Psoas muscle (tissue), 8 donors: ENCODE results near the gene CFAP299. TPM values are rescaled to one million over a fixed set of nuclear protein-coding genes. Genes with fewer than 3 reads are reported as not detected.
"Not testable (repeated sequence)": the region's sequence is repeated elsewhere in the genome, so short reads cannot be mapped to it uniquely, and the experiment has no call there.

Experiments
- ATAC-seq, 4 donors: fragments of 200-7000 bp; cut with Tn5 transposase; one replicate each; pipeline ENCODE4 v1.9.1; 2020; ENCODE audit warnings: moderate library complexity in 3 of 4, mild to moderate bottlenecking in 2 of 4
- DNase-seq, 2 donors: peaks; one replicate each; pipeline ENCODE4 v3.0.0-alpha.2; 2020
- H3K27ac ChIP-seq: fragments of 200-600 bp; one replicate; pipeline ENCODE4 v1.8.0; 2022
- H3K27me3 ChIP-seq, 3 donors: fragments of 200-600 bp in 1 of 3; one replicate each; pipeline versions ENCODE4 v1.6.1 to v1.8.0; 2013 to 2022; ENCODE audit warnings: low read length in 2 of 3, mild to moderate bottlenecking in 2 of 3, moderate library complexity in 1 of 3; ENCODE audit not compliant: insufficient read depth in 3 of 3
- H3K36me3 ChIP-seq, 2 donors: fragments of 200-600 bp in 1 of 2; one replicate each; pipeline versions ENCODE4 v1.6.1 to v1.8.0; 2013 to 2022; ENCODE audit warnings: low read depth in 1 of 2, mild to moderate bottlenecking in 1 of 2, moderate library complexity in 1 of 2; ENCODE audit not compliant: insufficient read depth in 1 of 2
- H3K4me1 ChIP-seq: fragments of 200-600 bp; one replicate; pipeline ENCODE4 v1.8.0; 2022
- H3K4me3 ChIP-seq: fragments of 200-600 bp; one replicate; pipeline ENCODE4 v1.8.0; 2022; ENCODE audit warnings: mild to moderate bottlenecking
- H3K9me3 ChIP-seq: fragments of 200-600 bp; one replicate; pipeline ENCODE4 v1.8.0; 2022
- WGBS, 3 donors: extraction: QIAGEN DNeasy Blood & Tissue Kit; methylation state at CpG; one replicate each; pipeline versions ENCODE4 v1.1.6 to v1.1.7; 2013; 5-methylcytosine and 5-hydroxymethylcytosine counted together
- intact Hi-C, 2 donors: fragments of 100-400 bp; cut with DNase I; formaldehyde crosslinking; loops; one replicate each; pipeline versions ENCODE4 v1.11.0 to v1.14.2; 2022
- polyA plus RNA-seq, 3 donors: library from polyadenylated mRNA; stranded (reverse); fragments of 200-250 nt; gene quantifications; one replicate each; pipeline ENCODE4 v1.2.3, GENCODE V29; 2013
- total RNA-seq, 4 donors: library from RNA; stranded (reverse); fragmentation: NEBNext Ultra II Directional in 2 of 4; extraction: Animal tissue kit (Norgen Biotek cat#: 25700) in 2 of 4; gene quantifications; one replicate each; pipeline versions ENCODE4 v1.2.1 to v1.2.4, GENCODE V29; 2021 to 2023
- TF ChIP-seq, protein P1 (sequence below): fragments of 200-600 bp; IDR thresholded peaks from one replicate; pipeline ENCODE4 v1.8.0; 2022; ENCODE audit warnings: antibody characterized with exemption
- donor health status: healthy with polysubstance abuse.
- donor health status: DM: no; HTN: no; CAD: no; lungs with moderate emphysema.
- donor health status: Bipolar disorder and iron deficiency.
- donor health status: healthy.
- donor health status: DM: yes; HTN: yes; CAD: no.
- donor health status: DM: no; HTN: no; CAD: no.
- donor health status: DM: no; HTN: no; CAD: no.
- donor health status: DM: yes; HTN: yes; CAD: no.

Gene CFAP299
- total and polyA plus RNA-seq, 7 donors, result not detected

DNA sequence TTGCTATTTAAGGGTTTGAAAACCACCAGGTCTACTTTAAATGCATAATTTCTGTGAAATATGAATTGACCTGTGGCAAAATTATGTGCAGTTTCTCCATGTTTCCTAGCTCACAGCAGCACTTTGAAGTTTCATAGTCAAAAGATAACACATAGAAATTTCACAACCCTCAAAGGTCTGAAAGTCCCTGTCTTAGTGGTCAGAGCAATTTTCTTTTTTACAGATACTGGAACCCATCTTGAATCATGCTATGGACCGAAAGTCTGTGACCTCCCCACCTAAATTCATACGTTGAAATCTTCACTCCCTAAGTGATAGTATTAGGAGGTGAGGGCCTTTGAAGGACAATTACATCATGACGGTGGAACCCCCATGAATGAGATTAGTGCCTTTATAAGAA lies 454.6 kb downstream of the CFAP299 start:
- Histone ChIP-seq H3K27ac (no peak overlapping the region), H3K36me3 (no peaks in the 10 kb centered on the region), H3K9me3 (no peaks in the 10 kb centered on the region), H3K4me3 (no peak overlapping the region), H3K27me3 (no peaks in the 10 kb centered on the region), H3K4me1 (no peaks in the 10 kb centered on the region)
- intact Hi-C loops, result no loop called here
- TF ChIP-seq, protein P1, sequence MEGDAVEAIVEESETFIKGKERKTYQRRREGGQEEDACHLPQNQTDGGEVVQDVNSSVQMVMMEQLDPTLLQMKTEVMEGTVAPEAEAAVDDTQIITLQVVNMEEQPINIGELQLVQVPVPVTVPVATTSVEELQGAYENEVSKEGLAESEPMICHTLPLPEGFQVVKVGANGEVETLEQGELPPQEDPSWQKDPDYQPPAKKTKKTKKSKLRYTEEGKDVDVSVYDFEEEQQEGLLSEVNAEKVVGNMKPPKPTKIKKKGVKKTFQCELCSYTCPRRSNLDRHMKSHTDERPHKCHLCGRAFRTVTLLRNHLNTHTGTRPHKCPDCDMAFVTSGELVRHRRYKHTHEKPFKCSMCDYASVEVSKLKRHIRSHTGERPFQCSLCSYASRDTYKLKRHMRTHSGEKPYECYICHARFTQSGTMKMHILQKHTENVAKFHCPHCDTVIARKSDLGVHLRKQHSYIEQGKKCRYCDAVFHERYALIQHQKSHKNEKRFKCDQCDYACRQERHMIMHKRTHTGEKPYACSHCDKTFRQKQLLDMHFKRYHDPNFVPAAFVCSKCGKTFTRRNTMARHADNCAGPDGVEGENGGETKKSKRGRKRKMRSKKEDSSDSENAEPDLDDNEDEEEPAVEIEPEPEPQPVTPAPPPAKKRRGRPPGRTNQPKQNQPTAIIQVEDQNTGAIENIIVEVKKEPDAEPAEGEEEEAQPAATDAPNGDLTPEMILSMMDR, result no peak
- ATAC-seq (no peak), DNase-seq (no peak)
- 87 to 91% (median 89%) methylated on average over 3 of the region's 3 CpGs for WGBS, 3 donors

- intact Hi-C loops, H3K36me3 ChIP-seq, ATAC-seq, H3K27ac ChIP-seq, H3K4me1 ChIP-seq, H3K4me3 ChIP-seq, DNase-seq, H3K27me3 ChIP-seq: not testable (repeated sequence)
- H3K9me3 ChIP-seq, result peaks cover 11% of the 10 kb centered on the region
- 70 to 76% (median 76%) methylated on average over 1 of the region's 1 CpG for WGBS, 3 donors
Observed at GRCh38 chr4:80793660-80794059, 458.1 kb downstream of the CFAP299 start.

- Histone ChIP-seq H3K4me1 (no peaks in the 10 kb centered on the region), H3K36me3 (no peaks in the 10 kb centered on the region), H3K27me3 (peaks cover 0 to 2% (median 0%) of the 10 kb centered on the region in 3 donors), H3K27ac (no peak overlapping the region), H3K9me3 (peaks cover 11% of the 10 kb centered on the region), H3K4me3 (no peak overlapping the region)
- ATAC-seq, result no peak
- 33 to 78% (median 67%) methylated on average over 1 of the region's 1 CpG for WGBS, 3 donors
- DNase-seq, result no peak
- TF ChIP-seq, protein P1, result no peak
- intact Hi-C loops, result no loop called here
Observed at GRCh38 chr4:80798082-80798481, 462.6 kb downstream of the CFAP299 start.

DNA sequence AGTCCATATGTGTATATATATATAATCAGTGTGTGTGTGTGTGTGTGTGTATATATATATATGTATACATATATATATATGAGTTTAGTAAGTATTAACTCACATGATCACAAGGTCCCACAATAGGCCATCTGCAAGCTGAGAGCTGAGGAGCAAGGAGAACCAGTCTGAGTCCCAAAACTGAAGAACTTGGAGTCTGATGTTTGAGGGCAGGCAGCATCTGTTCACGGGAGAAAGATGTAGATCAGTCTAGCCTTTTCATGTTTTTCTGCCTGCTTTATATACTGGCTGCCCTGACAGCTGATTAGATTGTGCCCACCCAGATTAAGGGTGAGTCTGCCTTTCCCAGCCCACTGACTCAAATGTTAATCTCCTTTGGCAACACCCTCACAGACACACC lies 465.2 kb downstream of the CFAP299 start:
- H3K9me3 ChIP-seq, result peaks cover 11% of the 10 kb centered on the region
- ATAC-seq, DNase-seq, intact Hi-C loops, H3K4me1 ChIP-seq, H3K27ac ChIP-seq, H3K27me3 ChIP-seq, H3K36me3 ChIP-seq, H3K4me3 ChIP-seq: not testable (repeated sequence)
- 92 to 94% (median 94%) methylated on average over 1 of the region's 1 CpG for WGBS, 3 donors

DNA sequence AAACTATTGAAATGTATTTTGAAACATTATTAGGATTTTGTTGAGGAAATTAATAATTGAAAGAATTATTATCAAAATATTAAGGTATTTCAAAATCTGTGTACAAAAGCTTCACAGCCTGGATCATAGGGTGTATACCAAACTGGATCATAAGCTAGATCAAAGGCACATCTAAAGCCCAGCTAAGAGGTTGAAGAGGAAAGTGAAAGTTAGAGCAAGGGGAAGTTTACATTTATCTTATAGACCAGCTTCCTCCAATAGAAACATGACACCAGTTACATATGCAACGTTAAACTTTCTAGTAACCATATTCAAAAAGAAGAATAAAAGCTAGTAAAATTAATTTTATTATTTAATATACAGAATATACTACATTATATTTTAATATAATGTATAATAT lies 467.8 kb downstream of the CFAP299 start:
- no peaks in the 10 kb centered on the region for H3K9me3 ChIP-seq
- H3K27ac ChIP-seq, result no peak overlapping the region
- H3K4me1 ChIP-seq, result no peaks in the 10 kb centered on the region
- no peaks in the 10 kb centered on the region for H3K27me3 ChIP-seq
- intact Hi-C loops, result no loop called here
- WGBS, 3 donors, result 39 to 54% (median 44%) methylated on average over 1 of the region's 1 CpG
- H3K4me3 ChIP-seq, result no peak overlapping the region
- TF ChIP-seq, protein P1, result no peak
- DNase-seq, result no peak
- ATAC-seq, result no peak
- H3K36me3 ChIP-seq, result no peaks in the 10 kb centered on the region

DNA sequence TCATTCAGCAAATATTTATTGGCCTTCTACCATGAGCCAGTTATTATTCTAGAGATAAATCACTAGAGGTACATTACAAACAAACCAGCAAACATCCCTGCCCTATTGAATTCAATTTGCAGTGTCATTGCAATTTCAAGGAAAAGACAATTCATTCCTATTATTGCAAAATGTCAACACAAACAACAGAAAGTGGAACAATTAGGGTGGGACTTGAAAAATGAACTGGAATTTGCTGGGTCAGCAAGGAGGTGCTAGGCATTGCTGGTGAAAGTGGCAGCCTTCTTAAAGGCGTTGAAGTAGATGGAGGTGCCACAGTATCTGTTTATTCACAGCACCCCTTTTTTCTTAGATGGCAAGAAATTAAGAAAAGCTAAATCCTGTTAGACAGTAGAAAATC lies 470.9 kb downstream of the CFAP299 start:
- TF ChIP-seq, protein P1, result no peak
- intact Hi-C loops, result no loop called here
- H3K27ac ChIP-seq, result no peak overlapping the region
- no peaks in the 10 kb centered on the region for H3K9me3 ChIP-seq
- H3K4me1 ChIP-seq, result no peaks in the 10 kb centered on the region
- no peak overlapping the region for H3K4me3 ChIP-seq
- WGBS, 3 donors, result 78 to 89% (median 82%) methylated on average over 1 of the region's 1 CpG
- DNase-seq (no peak), ATAC-seq (no peak)
- no peaks in the 10 kb centered on the region for H3K27me3 ChIP-seq
- H3K36me3 ChIP-seq, result no peaks in the 10 kb centered on the region
